NCI-H1105 (cell line): Measurements from ENCODE around the gene SDK2.

ENCODE experiments used
- DNase-seq: peaks from one replicate; lab custom pipeline; 2025; lab: John Stamatoyannopoulos, UW

The SDK2 gene

DNA sequence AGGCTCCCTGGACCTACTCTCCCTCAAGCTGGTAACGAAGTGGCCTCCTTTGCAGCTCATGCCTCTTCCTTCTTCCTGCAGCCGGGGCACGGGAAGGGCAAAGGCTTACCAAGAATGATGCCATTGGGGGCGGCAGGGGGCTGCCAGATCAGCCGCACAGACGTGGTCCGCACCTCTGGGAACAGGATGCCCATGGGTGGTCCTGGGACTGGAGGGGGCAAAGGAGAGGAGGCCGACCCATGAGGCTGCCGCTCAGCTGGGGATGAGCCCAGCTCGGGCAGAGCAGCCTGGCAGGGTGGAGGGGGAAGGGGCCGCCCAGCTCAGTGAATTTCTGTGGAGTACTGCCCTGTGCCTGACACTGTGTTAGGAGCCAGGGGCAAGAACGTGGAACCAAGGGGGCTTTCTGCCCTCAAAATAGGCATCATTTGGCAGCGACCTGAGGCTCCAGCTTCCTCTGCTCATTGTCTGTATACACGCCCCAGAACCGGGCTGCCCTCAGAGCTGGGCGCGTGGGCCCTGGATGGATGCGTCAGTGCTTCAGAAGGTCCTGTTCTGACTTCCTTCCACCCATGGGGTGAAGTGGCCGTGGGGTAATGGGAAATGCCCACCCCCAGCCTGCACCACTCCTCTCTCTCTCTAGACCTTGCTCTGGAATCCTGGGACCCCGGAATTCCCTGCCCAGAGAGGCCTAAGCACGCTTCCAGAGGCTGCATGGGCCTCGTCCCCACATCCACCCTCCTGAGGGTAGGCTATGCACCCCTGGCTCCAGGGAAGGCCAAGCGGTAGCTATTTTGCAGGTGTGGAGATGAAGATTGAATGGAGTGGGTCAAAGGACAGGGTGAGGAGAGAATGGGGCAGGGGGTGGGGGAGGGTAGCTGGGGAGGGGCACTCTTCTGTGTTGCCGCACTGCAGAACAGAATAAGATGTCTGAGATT, 252.6 kb downstream of the SDK2 start:
- no peak for DNase-seq

- no peak for DNase-seq
Measured at GRCh38 chr17:73390851-73391250, 253.4 kb downstream of the SDK2 start.

GRCh38 chr17:73390221-73390620, 254.0 kb downstream of the SDK2 start:
- DNase-seq = no peak

DNA sequence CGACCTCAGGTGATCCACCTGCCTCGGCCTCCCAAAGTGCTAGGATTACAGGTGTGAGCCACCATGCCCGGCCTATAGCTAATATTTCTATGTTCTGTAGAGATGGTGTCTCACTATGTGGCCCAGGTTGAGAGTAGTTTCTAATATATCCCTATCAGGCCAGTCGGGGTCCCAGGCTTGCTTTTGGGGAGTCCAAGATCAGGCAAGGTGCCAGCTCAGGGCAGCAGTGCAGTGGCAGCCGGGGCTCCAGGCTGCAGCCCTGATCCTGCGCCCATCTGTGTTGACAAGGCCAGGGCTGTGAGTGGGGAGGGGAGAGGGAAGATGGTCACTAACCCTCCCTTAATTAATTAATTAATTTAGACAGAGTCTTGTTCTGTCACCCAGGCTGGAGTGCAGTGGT, 254.8 kb downstream of the SDK2 start:
- no peak for DNase-seq

DNA sequence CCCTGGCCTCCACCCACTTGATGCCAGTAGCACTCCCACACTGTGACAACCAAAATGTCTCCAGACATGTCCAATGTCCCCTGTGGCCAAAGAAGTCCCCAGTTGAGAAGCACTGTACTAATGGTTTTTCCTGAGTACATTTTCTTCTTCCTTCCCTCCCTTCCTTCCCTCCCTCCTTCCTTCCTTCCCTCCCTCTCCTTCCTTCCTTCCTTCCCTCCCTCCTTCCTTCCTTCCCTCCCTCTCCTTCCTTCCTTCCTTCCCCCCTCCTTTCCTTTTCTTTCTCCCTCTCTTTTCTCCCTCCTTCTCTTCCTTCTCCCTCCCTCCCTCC, 255.7 kb downstream of the SDK2 start:
- no peak for DNase-seq

DNA sequence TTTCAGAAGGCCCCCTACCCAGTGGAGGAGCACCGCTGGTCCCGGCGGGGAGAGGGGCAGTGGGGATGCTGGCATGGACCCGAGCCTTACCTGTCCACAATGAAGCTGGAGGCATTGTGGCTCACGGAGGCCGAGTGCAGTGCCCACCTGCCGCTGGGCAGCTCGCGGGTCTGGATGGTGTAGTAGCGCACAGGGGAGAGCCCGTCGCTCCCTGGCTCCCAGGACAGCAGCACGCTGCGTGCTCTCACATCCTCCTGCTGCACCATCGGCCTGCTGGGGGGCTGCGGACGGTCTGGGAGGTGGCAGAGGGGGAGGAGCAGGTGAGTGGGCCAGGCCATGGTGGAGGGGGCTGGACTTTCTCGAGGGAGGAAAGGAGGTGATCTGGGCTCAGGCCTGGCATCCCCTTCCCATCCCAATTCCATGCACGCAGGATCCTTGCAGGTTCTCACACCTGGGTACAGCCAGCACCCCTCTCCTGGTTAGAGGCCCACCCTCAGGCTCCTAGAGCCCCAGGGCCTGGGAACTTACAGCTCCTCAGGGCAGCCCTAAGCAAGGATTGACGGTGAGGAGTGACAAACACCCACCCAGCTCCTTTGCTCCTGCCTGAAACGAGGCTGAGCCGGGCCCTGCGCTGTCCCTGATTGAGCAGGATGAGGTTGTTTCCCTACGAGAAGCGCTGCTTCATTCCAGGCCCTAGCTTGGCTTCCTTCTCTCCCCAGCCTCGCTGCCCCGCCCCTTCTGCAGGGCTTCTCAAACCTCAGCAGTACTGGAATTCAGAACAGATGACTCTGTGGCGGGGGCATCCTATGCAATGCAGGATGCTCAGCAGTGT, 256.3 kb downstream of the SDK2 start:
- DNase-seq = no peak

- DNase-seq = no peak
Measured at GRCh38 chr17:73386561-73386960, 257.7 kb downstream of the SDK2 start.

DNA sequence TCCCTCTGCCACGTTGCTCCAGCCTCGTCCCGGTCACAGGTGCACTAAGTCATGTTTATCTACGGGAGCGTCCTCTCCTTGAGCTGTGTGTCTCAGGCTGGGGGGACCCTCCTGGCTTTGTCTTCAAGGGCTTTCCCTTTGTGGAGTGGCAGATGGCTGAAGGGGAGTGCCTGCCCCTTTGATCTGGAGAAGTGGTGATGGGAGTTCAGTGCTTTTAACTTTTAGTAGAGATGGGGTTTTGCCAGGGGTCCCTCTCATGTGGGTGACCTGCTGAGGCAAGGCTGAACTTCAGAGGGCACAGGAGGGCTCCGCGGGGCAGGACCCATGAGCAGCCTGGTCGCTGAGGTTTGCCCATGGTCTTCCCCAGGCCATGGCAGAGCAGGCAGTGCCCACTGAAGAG, 259.3 kb downstream of the SDK2 start:
- DNase-seq = no peak

- no peak for DNase-seq
Measured at GRCh38 chr17:73380439-73381106, 263.7 kb downstream of the SDK2 start.

DNA sequence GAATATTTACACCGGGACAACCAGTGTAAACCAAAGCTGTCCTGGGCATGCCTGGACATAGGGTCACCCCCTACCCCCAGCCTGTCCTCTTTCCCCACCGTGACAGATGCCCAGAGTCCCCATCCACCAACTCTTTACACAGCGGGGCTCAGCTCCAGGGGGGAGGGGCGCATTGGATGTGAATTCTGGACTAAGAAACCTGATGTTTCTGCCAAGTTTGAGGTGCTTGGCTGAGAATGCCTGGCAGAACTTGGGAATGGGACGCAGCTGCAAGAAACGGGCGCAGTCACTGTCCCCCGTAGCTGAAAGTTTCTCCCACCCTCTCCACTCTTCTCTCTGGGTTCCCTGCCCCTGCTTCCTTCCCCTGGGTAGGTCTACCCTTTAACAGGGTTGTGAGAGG, 264.4 kb downstream of the SDK2 start:
- DNase-seq = no peak

DNA sequence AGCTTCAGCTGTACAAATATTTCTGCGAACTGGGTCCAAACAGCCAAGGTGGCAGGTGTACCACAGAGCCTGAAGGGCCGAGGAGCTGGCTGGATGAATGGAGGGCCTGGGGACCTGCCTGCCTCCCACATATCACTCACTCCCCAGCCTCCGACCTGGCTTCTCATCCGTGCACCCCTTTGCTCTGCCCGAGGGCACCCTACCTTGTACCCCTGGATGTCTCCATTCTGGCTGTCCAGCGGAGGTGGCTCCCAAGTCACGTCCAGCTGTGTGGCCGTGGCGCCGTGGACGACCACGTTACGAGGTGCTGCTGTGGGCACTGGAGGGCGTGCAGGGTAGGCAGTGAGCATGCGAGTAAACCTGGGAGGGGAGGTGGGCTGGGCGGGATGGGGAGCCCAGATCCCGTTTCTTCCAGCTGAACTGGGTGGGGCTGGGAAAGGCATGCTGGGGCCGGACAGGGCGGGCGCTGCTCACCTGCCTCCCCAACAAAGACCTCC, 265.2 kb downstream of the SDK2 start:
- DNase-seq = no peak

GRCh38 chr17:73376636-73377035, 267.6 kb downstream of the SDK2 start:
- no peak for DNase-seq

DNA sequence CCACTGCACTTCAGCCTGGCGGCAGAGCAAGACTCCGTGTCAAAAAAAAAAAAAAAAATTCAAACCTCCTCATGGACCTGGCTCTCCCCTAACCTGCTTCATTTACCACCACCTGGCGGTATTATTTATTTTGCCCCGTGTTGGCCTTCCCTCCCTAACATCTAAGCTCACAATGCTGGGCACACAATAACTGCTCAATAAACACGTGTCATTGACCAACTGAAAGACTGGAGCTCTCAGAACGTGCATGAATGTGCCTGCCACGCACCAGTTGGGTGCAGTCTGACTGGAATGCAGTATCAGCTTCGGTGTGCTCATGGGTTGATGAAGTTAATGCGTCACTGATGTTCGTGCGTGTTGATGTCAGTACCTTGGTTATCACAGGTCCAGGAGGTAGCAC, 268.1 kb downstream of the SDK2 start:
- DNase-seq = no peak

DNA sequence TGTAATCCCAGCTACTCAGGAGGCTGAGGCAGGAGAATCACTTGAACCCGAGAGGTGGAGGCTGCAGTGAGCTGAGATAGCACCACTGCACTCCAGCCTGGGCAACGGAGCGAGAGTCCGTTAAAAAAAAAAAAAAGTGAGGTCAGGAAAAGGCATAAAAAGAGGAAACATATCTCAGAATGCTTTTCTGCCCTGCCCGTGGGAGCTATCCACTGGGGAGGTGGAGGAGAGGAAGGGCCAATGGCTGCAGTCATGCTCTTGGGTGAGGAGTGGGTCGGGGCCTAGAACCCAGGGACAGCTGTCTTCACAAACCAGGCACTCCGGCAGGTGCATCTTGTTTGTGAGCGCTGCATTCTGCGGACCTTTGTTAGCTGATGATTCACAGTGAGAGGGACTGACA, 272.4 kb downstream of the SDK2 start:
- DNase-seq = no peak

DNA sequence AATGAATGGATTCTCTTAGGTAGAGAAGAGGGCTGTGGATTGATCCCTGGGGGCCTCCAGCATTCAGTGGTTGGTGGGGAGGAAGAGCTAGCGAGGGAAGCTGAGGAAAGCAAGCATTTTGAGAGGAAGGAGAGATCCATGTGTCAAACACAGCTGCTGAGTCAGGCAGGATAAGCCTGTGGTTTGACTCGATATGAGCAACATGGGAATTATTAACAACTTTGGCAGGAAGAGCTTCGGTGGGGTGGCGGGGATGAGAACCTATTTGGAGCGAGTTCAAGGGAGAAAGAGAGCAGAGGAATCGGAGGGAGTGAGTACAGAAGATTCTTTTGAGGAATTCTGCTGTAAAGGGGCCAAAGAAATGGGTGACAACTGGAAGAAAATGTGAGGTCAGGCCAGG, 273.0 kb downstream of the SDK2 start:
- DNase-seq = no peak

GRCh38 chr17:73369817-73370490, 274.3 kb downstream of the SDK2 start:
- peak; percentile 28 for DNase-seq

- no peak for DNase-seq
Measured at GRCh38 chr17:73369111-73369521, 275.1 kb downstream of the SDK2 start.

- DNase-seq = no peak
Measured at GRCh38 chr17:73368085-73368631, 276.1 kb downstream of the SDK2 start.

DNA sequence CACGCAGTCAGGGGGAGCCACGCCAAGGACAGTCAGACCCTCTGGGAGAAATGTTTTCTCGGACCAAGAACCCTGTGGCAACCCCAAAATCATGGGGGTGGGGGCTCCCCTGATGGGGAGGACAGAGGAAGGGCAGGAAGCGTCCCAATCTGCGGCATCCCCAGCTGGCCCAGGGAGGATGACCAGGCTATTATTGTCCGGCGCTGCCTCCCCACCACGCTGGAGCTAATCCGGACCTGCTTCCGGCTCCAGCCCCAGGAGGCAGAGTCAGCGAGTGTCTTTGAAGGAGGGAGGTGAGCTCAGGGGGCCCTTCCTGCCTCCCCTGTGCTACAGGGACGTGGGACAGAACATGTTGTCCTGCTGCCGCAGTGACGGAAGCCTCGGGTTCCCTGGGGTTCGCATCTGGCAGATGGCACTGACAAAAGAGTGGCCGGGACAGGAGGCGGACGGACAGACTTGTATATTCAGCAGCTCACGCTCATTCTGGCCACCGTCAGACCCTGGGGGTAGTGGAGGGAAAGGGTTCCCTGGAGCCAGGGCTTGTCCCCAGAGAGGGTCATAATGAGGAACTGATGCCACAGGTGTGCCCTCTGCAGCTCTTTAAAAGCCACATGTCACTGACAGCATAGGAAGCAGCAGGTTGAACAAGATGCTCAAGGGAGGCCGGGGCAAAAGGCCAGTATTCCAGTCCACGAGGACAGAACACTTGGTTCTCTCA, 278.2 kb downstream of the SDK2 start:
- DNase-seq = no peak

- no peak for DNase-seq
Measured at GRCh38 chr17:73365301-73365874, 278.9 kb downstream of the SDK2 start.

- no peak for DNase-seq
Measured at GRCh38 chr17:73364155-73364522, 280.1 kb downstream of the SDK2 start.
